Activated naive CD8-positive, alpha-beta T cell treated with anti-CD3 and anti-CD28 coated beads for 36 hours (primary cell): ENCODE measurements around the gene POP7. TPM values are rescaled to one million over a fixed set of nuclear protein-coding genes. Genes with fewer than 3 reads are reported as not detected.

ENCODE experiments used
- DNase-seq: peaks from one replicate; pipeline ENCODE4 v3.0.0; 2021
- H3K27ac Mint-ChIP-seq: one replicate; pipeline ENCODE4 v1.8.0; 2022; ENCODE audit warnings: mild to moderate bottlenecking, moderate library complexity, mixed read lengths
- H3K27me3 Mint-ChIP-seq: one replicate; pipeline ENCODE4 v1.8.0; 2022; ENCODE audit warnings: mild to moderate bottlenecking, mixed read lengths
- H3K36me3 Mint-ChIP-seq: one replicate; pipeline ENCODE4 v1.8.0; 2021; ENCODE audit warnings: mild to moderate bottlenecking, mixed read lengths
- H3K4me1 Mint-ChIP-seq: one replicate; pipeline ENCODE4 v1.8.0; 2021; ENCODE audit warnings: mixed read lengths
- H3K4me3 Mint-ChIP-seq: one replicate; pipeline ENCODE4 v1.8.0; 2022; ENCODE audit warnings: mild to moderate bottlenecking, moderate library complexity, mixed read lengths
- H3K9me3 Mint-ChIP-seq: one replicate; pipeline ENCODE4 v1.8.0; 2022; ENCODE audit warnings: mixed read lengths
- total RNA-seq, 2 experiments: library from RNA; stranded (reverse); gene quantifications; one replicate each; pipeline ENCODE4 v1.2.3, GENCODE V29; 2021

POP7 gene
- total RNA-seq, 2 experiments from 2014 or later, result 84.5 to 85.6 TPM

- no peaks in the 10 kb centered on the region for H3K9me3 Mint-ChIP-seq
- no peaks in the 10 kb centered on the region for H3K27me3 Mint-ChIP-seq
- H3K4me1 Mint-ChIP-seq, result peaks cover 23% of the 10 kb centered on the region
- peaks cover 20% of the 10 kb centered on the region for H3K36me3 Mint-ChIP-seq
- peak overlapping the region; percentile 87 for H3K27ac Mint-ChIP-seq
- peak overlapping the region; percentile 88 for H3K4me3 Mint-ChIP-seq
- DNase-seq, result peak; percentile 88
Measured at GRCh38 chr7:100675581-100676350, 30.2 kb upstream of the POP7 start.

- H3K27ac Mint-ChIP-seq, result peak overlapping the region; percentile 87
- DNase-seq, result no peak
- no peaks in the 10 kb centered on the region for H3K27me3 Mint-ChIP-seq
- peak overlapping the region; percentile 88 for H3K4me3 Mint-ChIP-seq
- peaks cover 25% of the 10 kb centered on the region for H3K4me1 Mint-ChIP-seq
- H3K36me3 Mint-ChIP-seq, result peaks cover 20% of the 10 kb centered on the region
- H3K9me3 Mint-ChIP-seq, result no peaks in the 10 kb centered on the region
Measured at GRCh38 chr7:100676501-100677306, 29.2 kb upstream of the POP7 start.

GRCh38 chr7:100677308-100678267 lies 28.3 kb upstream of the POP7 start:
- peak overlapping the region; percentile 61 for H3K4me3 Mint-ChIP-seq
- H3K27me3 Mint-ChIP-seq, result no peaks in the 10 kb centered on the region
- H3K9me3 Mint-ChIP-seq, result no peaks in the 10 kb centered on the region
- peak overlapping the region; percentile 69 for H3K27ac Mint-ChIP-seq
- H3K36me3 Mint-ChIP-seq, result peaks cover 20% of the 10 kb centered on the region
- no peak for DNase-seq
- peaks cover 28% of the 10 kb centered on the region for H3K4me1 Mint-ChIP-seq

- no peak for DNase-seq
- Mint-ChIP-seq H3K4me1 (peaks cover 28% of the 10 kb centered on the region), H3K36me3 (peaks cover 20% of the 10 kb centered on the region), H3K9me3 (no peaks in the 10 kb centered on the region), H3K27me3 (no peaks in the 10 kb centered on the region), H3K4me3 (no peak overlapping the region), H3K27ac (peak overlapping the region; percentile 69)
Measured at GRCh38 chr7:100678291-100678984, 27.5 kb upstream of the POP7 start.

GRCh38 chr7:100679129-100679926 lies 26.6 kb upstream of the POP7 start:
- H3K36me3 Mint-ChIP-seq, result peaks cover 20% of the 10 kb centered on the region
- no peak overlapping the region for H3K4me3 Mint-ChIP-seq
- DNase-seq, result no peak
- H3K9me3 Mint-ChIP-seq, result no peaks in the 10 kb centered on the region
- H3K4me1 Mint-ChIP-seq, result peaks cover 28% of the 10 kb centered on the region
- peak overlapping the region; percentile 39 for H3K27ac Mint-ChIP-seq
- H3K27me3 Mint-ChIP-seq, result no peaks in the 10 kb centered on the region

- no peak for DNase-seq
- Mint-ChIP-seq H3K9me3 (no peaks in the 10 kb centered on the region), H3K27me3 (no peaks in the 10 kb centered on the region), H3K4me1 (peaks cover 28% of the 10 kb centered on the region), H3K4me3 (no peak overlapping the region), H3K36me3 (peaks cover 20% of the 10 kb centered on the region), H3K27ac (peak overlapping the region; percentile 9)
Measured at GRCh38 chr7:100679927-100680575, 25.9 kb upstream of the POP7 start.

GRCh38 chr7:100680576-100681271 lies 25.2 kb upstream of the POP7 start:
- Mint-ChIP-seq H3K36me3 (peaks cover 20% of the 10 kb centered on the region), H3K27ac (no peak overlapping the region), H3K27me3 (no peaks in the 10 kb centered on the region), H3K4me3 (no peak overlapping the region), H3K9me3 (no peaks in the 10 kb centered on the region), H3K4me1 (peaks cover 28% of the 10 kb centered on the region)
- no peak for DNase-seq

- H3K27ac Mint-ChIP-seq, result no peak overlapping the region
Measured at GRCh38 chr7:100681491-100682227, 24.3 kb upstream of the POP7 start.

GRCh38 chr7:100682228-100682741 lies 23.6 kb upstream of the POP7 start:
- H3K27me3 Mint-ChIP-seq, result no peaks in the 10 kb centered on the region
- peaks cover 14% of the 10 kb centered on the region for H3K36me3 Mint-ChIP-seq
- no peaks in the 10 kb centered on the region for H3K9me3 Mint-ChIP-seq
- H3K27ac Mint-ChIP-seq, result no peak overlapping the region
- H3K4me1 Mint-ChIP-seq, result peaks cover 20% of the 10 kb centered on the region
- no peak for DNase-seq
- H3K4me3 Mint-ChIP-seq, result no peak overlapping the region

More at GRCh38 chr7:100681491-100682227, 24.3 kb upstream of the POP7 start:
- Mint-ChIP-seq H3K4me1 (peaks cover 24% of the 10 kb centered on the region), H3K27me3 (no peaks in the 10 kb centered on the region), H3K36me3 (peaks cover 15% of the 10 kb centered on the region), H3K4me3 (no peak overlapping the region), H3K9me3 (no peaks in the 10 kb centered on the region)
- no peak for DNase-seq

- H3K36me3 Mint-ChIP-seq, result peaks cover 9% of the 10 kb centered on the region
- no peak overlapping the region for H3K27ac Mint-ChIP-seq
- H3K27me3 Mint-ChIP-seq, result no peaks in the 10 kb centered on the region
- H3K4me3 Mint-ChIP-seq, result no peak overlapping the region
- no peaks in the 10 kb centered on the region for H3K9me3 Mint-ChIP-seq
- H3K4me1 Mint-ChIP-seq, result peaks cover 18% of the 10 kb centered on the region
- no peak for DNase-seq
Measured at GRCh38 chr7:100682991-100683658, 22.8 kb upstream of the POP7 start.

- H3K27ac Mint-ChIP-seq, result no peak overlapping the region
- no peak overlapping the region for H3K4me3 Mint-ChIP-seq
- no peaks in the 10 kb centered on the region for H3K27me3 Mint-ChIP-seq
- H3K36me3 Mint-ChIP-seq, result peaks cover 4% of the 10 kb centered on the region
- no peak for DNase-seq
- H3K4me1 Mint-ChIP-seq, result peaks cover 18% of the 10 kb centered on the region
- H3K9me3 Mint-ChIP-seq, result no peaks in the 10 kb centered on the region
Measured at GRCh38 chr7:100683659-100684533, 22.0 kb upstream of the POP7 start.
